GM19035 (cell line): ENCODE results near the gene PTK7.

Experiments
- ATAC-seq: cut with Tn5 transposase; IDR thresholded peaks from one replicate; pipeline ENCODE4 v1.9.1; 2021; ENCODE audit not compliant: unreplicated experiment

PTK7 gene

GRCh38 chr6:43203029-43203717 is 127.1 kb downstream of the PTK7 start:
- no peak for ATAC-seq

GRCh38 chr6:43203718-43204095 is 127.6 kb downstream of the PTK7 start:
- ATAC-seq, result no peak

GRCh38 chr6:43204271-43205105 is 128.4 kb downstream of the PTK7 start:
- no peak for ATAC-seq

DNA sequence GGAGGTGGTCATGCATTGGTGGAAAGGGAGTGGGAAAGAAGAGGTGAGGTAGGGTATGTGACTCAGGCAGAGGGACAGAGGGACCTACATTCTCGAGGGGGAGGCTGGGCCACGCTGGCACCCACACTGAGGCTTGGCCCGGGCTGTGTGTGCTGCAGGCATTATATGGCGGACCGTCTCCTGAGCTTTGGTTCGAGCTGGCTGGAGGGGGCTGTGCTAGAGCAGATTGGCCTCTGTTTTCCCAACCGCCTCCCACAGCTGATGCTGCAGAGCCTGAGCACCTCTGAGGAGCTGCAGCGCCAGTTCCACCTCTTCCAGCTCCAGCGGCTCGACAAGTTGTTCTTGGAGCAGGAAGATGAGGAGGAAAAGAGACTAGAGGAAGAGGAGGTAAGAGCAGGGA is 129.7 kb downstream of the PTK7 start:
- ATAC-seq, result no peak

- ATAC-seq, result no peak
Measured at GRCh38 chr6:43207286-43207685, 131.2 kb downstream of the PTK7 start.
